Endothelial cell of umbilical vein (primary cell): ENCODE data around the gene OTOS. TPM values are rescaled to one million over a fixed set of nuclear protein-coding genes. Genes with fewer than 3 reads are reported as not detected.

ENCODE experiments used
- BruUV-seq: library from RNA; stranded (reverse); fragments of 400-500 nt; replicated peaks from 2 replicates; lab custom pipeline; 2021; lab: Mats Ljungman, UMichigan
- CTCF ChIA-PET: fragments of 300-600, 350-600 bp; sonication (Branson Sonifier 250); formaldehyde crosslinking; loops from one replicate; lab custom pipeline; 2021; ENCODE audit warnings: antibody characterized with exemption, inconsistent platforms; lab: Charles Lee
- POLR2A ChIA-PET: fragments of 300-600, 350-600 bp; sonication (Branson Sonifier 250); formaldehyde crosslinking; loops from one replicate; lab custom pipeline; 2021; ENCODE audit warnings: antibody characterized with exemption, inconsistent platforms; lab: Charles Lee
- DNase-seq: peaks from one replicate; pipeline ENCODE4 v3.0.0-alpha.2; 2011; ENCODE audit warnings: low read depth, low spot score
- FAIRE-seq: peaks from 2 replicates; lab custom pipeline; 2011; peaks lifted over from hg19 to GRCh38; lab: Jason Lieb, UNC
- H2AFZ ChIP-seq: 2 replicates; pipeline ENCODE4 v1.6.0; 2012; ENCODE audit warnings: low read depth, low read length, control low read depth, inconsistent platforms
- H3K27ac ChIP-seq: 2 replicates; pipeline ENCODE4 v1.5.1; 2011; ENCODE audit warnings: low read depth, mild to moderate bottlenecking, control low read depth, low read length, moderate library complexity; ENCODE audit not compliant: insufficient read depth
- H3K27me3 ChIP-seq, 2 experiments: 2 replicates each; pipeline versions ENCODE4 v1.6.0 to v1.6.1; 2011; ENCODE audit warnings: low read length in 2 of 2, mixed read lengths in 1 of 2; ENCODE audit not compliant: control insufficient read depth in 2 of 2, insufficient read depth in 2 of 2
- H3K36me3 ChIP-seq, 2 experiments: 2 replicates in 1 of 2; 3 replicates in 1 of 2; pipeline ENCODE4 v1.5.1; 2011; ENCODE audit warnings: low read length in 2 of 2, mild to moderate bottlenecking in 1 of 2, moderate library complexity in 1 of 2; ENCODE audit not compliant: control insufficient read depth in 2 of 2, insufficient read depth in 2 of 2; ENCODE audit errors: extremely low read depth in 1 of 2
- H3K4me1 ChIP-seq: 3 replicates; pipeline ENCODE4 v1.5.1; 2011; ENCODE audit warnings: mild to moderate bottlenecking, low read length; ENCODE audit not compliant: control insufficient read depth, insufficient read depth; ENCODE audit errors: extremely low read depth
- H3K4me2 ChIP-seq: 2 replicates; pipeline ENCODE4 v1.6.1; 2011; ENCODE audit warnings: low read length, control low read depth, mixed read lengths; ENCODE audit not compliant: insufficient read depth
- H3K4me3 ChIP-seq, 3 experiments: fragments of 200-600 bp in 1 of 3; sonication (generic), shearing (Covaris generic) in 1 of 3; replicated peaks in 1 of 3; 2 replicates each; pipeline ENCODE4 v1.5.1; 2011 to 2016; ENCODE audit warnings: control low read depth in 3 of 3, low read length in 3 of 3, mild to moderate bottlenecking in 2 of 3, inconsistent platforms in 1 of 3, low read depth in 1 of 3, moderate library complexity in 1 of 3; ENCODE audit not compliant: insufficient read depth in 1 of 3
- H3K79me2 ChIP-seq: 2 replicates; pipeline ENCODE4 v1.6.0; 2012; ENCODE audit warnings: low read length, inconsistent platforms; ENCODE audit not compliant: control insufficient read depth, insufficient read depth
- H3K9ac ChIP-seq: replicated peaks from 2 replicates; pipeline ENCODE3; 2011; ENCODE audit warnings: low read length, control low read depth; ENCODE audit not compliant: insufficient read depth; ENCODE audit errors: extremely low read depth
- H3K9me1 ChIP-seq: replicated peaks from 3 replicates; pipeline ENCODE4 v1.6.0; 2011; ENCODE audit warnings: mild to moderate bottlenecking, low read length; ENCODE audit not compliant: control insufficient read depth, insufficient read depth; ENCODE audit errors: extremely low read depth
- H3K9me3 ChIP-seq: replicated peaks from 2 replicates; pipeline ENCODE4 v1.5.1; 2012; ENCODE audit warnings: low read length, inconsistent platforms; ENCODE audit not compliant: control insufficient read depth, insufficient read depth
- H4K20me1 ChIP-seq: replicated peaks from 2 replicates; pipeline ENCODE3; 2011; ENCODE audit warnings: mild to moderate bottlenecking, low read length; ENCODE audit not compliant: control insufficient read depth, insufficient read depth; ENCODE audit errors: extremely low read depth
- EZH2 ChIP-seq: IDR thresholded peaks from 2 replicates; pipeline ENCODE4 v1.6.1; 2012; ENCODE audit warnings: borderline replicate concordance, low read depth, mild to moderate bottlenecking, moderate library complexity, low read length, inconsistent platforms; ENCODE audit not compliant: severe bottlenecking
- FOS ChIP-seq: IDR thresholded peaks from 2 replicates; pipeline ENCODE4 v1.6.1; 2011; ENCODE audit warnings: mild to moderate bottlenecking, low read length, moderate library complexity, borderline replicate concordance; ENCODE audit not compliant: insufficient read depth
- JUN ChIP-seq: IDR thresholded peaks from 2 replicates; pipeline ENCODE4 v1.6.1; 2011; ENCODE audit warnings: borderline replicate concordance, low read depth; ENCODE audit not compliant: insufficient read length, insufficient read depth
- MYC ChIP-seq: IDR thresholded peaks from one replicate; pipeline ENCODE4 v1.6.1; 2011; ENCODE audit warnings: mild to moderate bottlenecking, low read depth, low read length
- POLR2A ChIP-seq: IDR thresholded peaks from 2 replicates; pipeline ENCODE4 v1.6.1; 2012; ENCODE audit warnings: low read depth, mild to moderate bottlenecking, control low read depth, low read length
- POLR2AphosphoS5 ChIP-seq: IDR thresholded peaks from 2 replicates; pipeline ENCODE4 v1.6.1; 2012; ENCODE audit warnings: low read depth, mild to moderate bottlenecking, control low read depth, low read length, moderate library complexity; ENCODE audit not compliant: insufficient read depth
- dilution Hi-C: fragments of 300-500 bp; cut with MboI; formaldehyde crosslinking; loops from one replicate; pipeline ENCODE4 v1.15.0; 2019; ENCODE audit warnings: low sequenced_read_pairs; ENCODE audit not compliant: extremely low pct_ligation_motif_present
- intact Hi-C: fragments of 100-400 bp; cut with micrococcal nuclease; formaldehyde crosslinking; loops from one replicate; pipeline ENCODE4 v1.10.0; 2022
- polyA plus RNA-seq, 4 experiments: library from polyadenylated mRNA; depleted of rRNA in 3 of 4; stranded (reverse) in 3 of 4; unstranded in 1 of 4; fragments of >200 nt; gene quantifications; 2 replicates each; pipeline versions ENCODE4 v1.2.1 to v1.2.3, GENCODE V29; 2011 to 2012; ENCODE audit warnings: missing spikeins in 1 of 4
- total RNA-seq: library from RNA; stranded (reverse); gene quantifications from 2 replicates; pipeline ENCODE4 v1.2.3, GENCODE V29; 2021
- TF ChIP-seq, protein P1 (sequence below), 2 donors: IDR thresholded peaks; 1 replicate in 1 of 2; 2 replicates in 1 of 2; pipeline ENCODE4 v1.5.1; 2011; ENCODE audit warnings: low read length in 2 of 2, mild to moderate bottlenecking in 2 of 2, moderate library complexity in 2 of 2, control low read depth in 1 of 2, inconsistent platforms in 1 of 2, low read depth in 1 of 2; ENCODE audit not compliant: insufficient read depth in 1 of 2; ENCODE audit errors: extremely low read depth in 1 of 2
- TF ChIP-seq, protein P2 (sequence below): IDR thresholded peaks from 2 replicates; pipeline ENCODE4 v1.6.1; 2011; ENCODE audit not compliant: insufficient read depth, insufficient read length

Gene OTOS
- total and polyA plus RNA-seq, 2 donors (not counting 3 experiments of a cell fraction or from before 2014, with no cell fraction given), result not detected

DNA sequence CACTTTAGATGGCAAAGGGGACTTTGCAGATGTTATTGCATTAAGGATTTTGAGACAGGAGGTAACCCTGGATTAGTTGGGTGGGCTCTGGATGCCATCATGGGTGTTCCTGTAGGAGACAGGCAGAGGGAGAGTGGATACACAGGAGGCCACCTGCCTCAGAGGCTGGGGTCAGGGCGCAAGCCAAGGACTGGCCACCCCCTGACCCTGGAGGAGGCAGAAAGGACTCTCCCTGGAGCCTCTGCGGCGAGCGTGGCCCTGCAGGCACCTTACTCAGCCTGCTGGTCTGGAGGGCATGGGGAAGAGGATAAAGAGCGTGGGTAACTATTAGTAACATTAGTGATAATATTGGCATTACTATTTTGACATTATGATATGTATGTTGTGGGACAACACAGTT lies 21.6 kb upstream of the OTOS start:
- Histone ChIP-seq H3K27me3 (no peaks in the 10 kb centered on the region), H3K4me3 (no peak overlapping the region), H3K4me2 (no peak overlapping the region), H3K36me3 (no peaks in the 10 kb centered on the region), H4K20me1 (no peaks in the 10 kb centered on the region), H3K9me1 (no peaks in the 10 kb centered on the region), H2AFZ (no peak overlapping the region), H3K27ac (no peak overlapping the region), H3K9ac (no peak overlapping the region), H3K79me2 (no peaks in the 10 kb centered on the region), H3K4me1 (no peaks in the 10 kb centered on the region), H3K9me3 (no peaks in the 10 kb centered on the region)
- CTCF ChIA-PET, result no interaction called here
- FAIRE-seq (no peak), DNase-seq (no peak)
- dilution Hi-C loops, result no loop called here
- POLR2A ChIA-PET, result no interaction called here
- TF ChIP-seq POLR2A (no peak), EZH2 (no peak), POLR2AphosphoS5 (no peak), MYC (no peak), FOS (no peak), JUN (no peak)
- TF ChIP-seq, protein P1, sequence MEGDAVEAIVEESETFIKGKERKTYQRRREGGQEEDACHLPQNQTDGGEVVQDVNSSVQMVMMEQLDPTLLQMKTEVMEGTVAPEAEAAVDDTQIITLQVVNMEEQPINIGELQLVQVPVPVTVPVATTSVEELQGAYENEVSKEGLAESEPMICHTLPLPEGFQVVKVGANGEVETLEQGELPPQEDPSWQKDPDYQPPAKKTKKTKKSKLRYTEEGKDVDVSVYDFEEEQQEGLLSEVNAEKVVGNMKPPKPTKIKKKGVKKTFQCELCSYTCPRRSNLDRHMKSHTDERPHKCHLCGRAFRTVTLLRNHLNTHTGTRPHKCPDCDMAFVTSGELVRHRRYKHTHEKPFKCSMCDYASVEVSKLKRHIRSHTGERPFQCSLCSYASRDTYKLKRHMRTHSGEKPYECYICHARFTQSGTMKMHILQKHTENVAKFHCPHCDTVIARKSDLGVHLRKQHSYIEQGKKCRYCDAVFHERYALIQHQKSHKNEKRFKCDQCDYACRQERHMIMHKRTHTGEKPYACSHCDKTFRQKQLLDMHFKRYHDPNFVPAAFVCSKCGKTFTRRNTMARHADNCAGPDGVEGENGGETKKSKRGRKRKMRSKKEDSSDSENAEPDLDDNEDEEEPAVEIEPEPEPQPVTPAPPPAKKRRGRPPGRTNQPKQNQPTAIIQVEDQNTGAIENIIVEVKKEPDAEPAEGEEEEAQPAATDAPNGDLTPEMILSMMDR (IDR thresholded peaks at IDR 0.05; ENCODE audit: extremely low read depth in 1 of 2, insufficient read depth in 1 of 2, low read depth in 1 of 2, low read length in 2 of 2), result no peak
- TF ChIP-seq, protein P2, sequence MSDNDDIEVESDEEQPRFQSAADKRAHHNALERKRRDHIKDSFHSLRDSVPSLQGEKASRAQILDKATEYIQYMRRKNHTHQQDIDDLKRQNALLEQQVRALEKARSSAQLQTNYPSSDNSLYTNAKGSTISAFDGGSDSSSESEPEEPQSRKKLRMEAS, result no peak
- no TSS peak for BruUV-seq
- intact Hi-C loops, result no loop called here
